Stomach (tissue), 9 donors: ENCODE data around the gene LARGE1. TPM values are rescaled to one million over a fixed set of nuclear protein-coding genes. Genes with fewer than 3 reads are reported as not detected.

ENCODE experiments used
- DNase-seq, 2 donors: peaks; one replicate each; pipeline versions ENCODE4 v3.0.0 to v3.0.0-alpha.2; 2013 to 2019
- H3K27ac ChIP-seq, 5 donors: fragments of 200-600 bp in 4 of 5; sonication (generic) in 4 of 5; one replicate each; pipeline ENCODE4 v1.5.1; 2013 to 2019; ENCODE audit warnings: mild to moderate bottlenecking in 1 of 5, moderate library complexity in 1 of 5
- H3K27me3 ChIP-seq, 3 donors: fragments of 200-600 bp; sonication (generic); one replicate each; pipeline ENCODE4 v1.5.1; 2017 to 2019; ENCODE audit warnings: mixed run types in 1 of 3
- H3K36me3 ChIP-seq, 4 donors: fragments of 200-600 bp; sonication (generic); 1 replicate in 3 of 4; 2 replicates in 1 of 4; pipeline ENCODE4 v1.5.1; 2016 to 2019
- H3K4me1 ChIP-seq, 4 donors: fragments of 200-600 bp; sonication (generic); one replicate each; pipeline ENCODE4 v1.5.1; 2016 to 2019
- H3K4me3 ChIP-seq, 4 donors: fragments of 200-600 bp; sonication (generic) in 3 of 4; one replicate each; pipeline ENCODE4 v1.5.1; 2016 to 2019; ENCODE audit warnings: mild to moderate bottlenecking in 1 of 4
- H3K9me3 ChIP-seq, 4 donors: fragments of 200-600 bp; sonication (generic); one replicate each; pipeline ENCODE4 v1.5.1; 2016 to 2019
- CTCF ChIP-seq, 7 experiments: fragments of 450-650 bp in 4 of 7; fragments of 200-600 bp in 3 of 7; sonication (generic) in 3 of 7; IDR thresholded peaks; one replicate each; pipeline ENCODE4 v1.5.1; 2016 to 2019; ENCODE audit warnings: antibody characterized with exemption in 7 of 7, control low read depth in 2 of 7, mild to moderate bottlenecking in 1 of 7
- EP300 ChIP-seq: sonication (generic); formaldehyde crosslinking; IDR thresholded peaks from one replicate; pipeline ENCODE4 v1.6.1; 2017; ENCODE audit warnings: antibody characterized with exemption
- POLR2A ChIP-seq, 4 donors: fragments of 450-650 bp; IDR thresholded peaks; one replicate each; pipeline ENCODE4 v1.6.1; 2016; ENCODE audit warnings: antibody characterized with exemption in 4 of 4, control low read depth in 2 of 4, mild to moderate bottlenecking in 1 of 4, moderate library complexity in 1 of 4
- POLR2AphosphoS5 ChIP-seq, 3 donors: sonication (generic); formaldehyde crosslinking; IDR thresholded peaks; one replicate each; pipeline ENCODE4 v1.6.1; 2016; ENCODE audit warnings: antibody characterized with exemption in 3 of 3
- WGBS, 5 donors: extraction: QIAGEN DNeasy Blood & Tissue Kit in 3 of 5; methylation state at CpG; one replicate each; pipeline versions ENCODE4 v1.1.5 to v1.1.7; 2013 to 2018; 5-methylcytosine and 5-hydroxymethylcytosine counted together
- intact Hi-C: fragments of 100-400 bp; cut with DNase I; formaldehyde crosslinking; loops from one replicate; pipeline ENCODE4 v1.15.1; 2023; ENCODE audit warnings: low total_unique reads
- polyA plus RNA-seq, 3 donors: library from polyadenylated mRNA; stranded (reverse); fragments of 200-250 nt; gene quantifications; one replicate each; pipeline ENCODE4 v1.2.3, GENCODE V29; 2013
- total RNA-seq, 5 donors: library from RNA; depleted of rRNA; stranded (reverse); fragments of >200 nt; gene quantifications; one replicate each; pipeline versions ENCODE4 v1.1.0 to v1.2.3, GENCODE V29; 2014 to 2016
- donor health status: healthy with polysubstance abuse.
- donor health status: Bipolar disorder and iron deficiency.
- donor health status: healthy.

LARGE1 gene
- total and polyA plus RNA-seq, 8 donors = 3.5 to 110 (median 51.6) TPM

DNA sequence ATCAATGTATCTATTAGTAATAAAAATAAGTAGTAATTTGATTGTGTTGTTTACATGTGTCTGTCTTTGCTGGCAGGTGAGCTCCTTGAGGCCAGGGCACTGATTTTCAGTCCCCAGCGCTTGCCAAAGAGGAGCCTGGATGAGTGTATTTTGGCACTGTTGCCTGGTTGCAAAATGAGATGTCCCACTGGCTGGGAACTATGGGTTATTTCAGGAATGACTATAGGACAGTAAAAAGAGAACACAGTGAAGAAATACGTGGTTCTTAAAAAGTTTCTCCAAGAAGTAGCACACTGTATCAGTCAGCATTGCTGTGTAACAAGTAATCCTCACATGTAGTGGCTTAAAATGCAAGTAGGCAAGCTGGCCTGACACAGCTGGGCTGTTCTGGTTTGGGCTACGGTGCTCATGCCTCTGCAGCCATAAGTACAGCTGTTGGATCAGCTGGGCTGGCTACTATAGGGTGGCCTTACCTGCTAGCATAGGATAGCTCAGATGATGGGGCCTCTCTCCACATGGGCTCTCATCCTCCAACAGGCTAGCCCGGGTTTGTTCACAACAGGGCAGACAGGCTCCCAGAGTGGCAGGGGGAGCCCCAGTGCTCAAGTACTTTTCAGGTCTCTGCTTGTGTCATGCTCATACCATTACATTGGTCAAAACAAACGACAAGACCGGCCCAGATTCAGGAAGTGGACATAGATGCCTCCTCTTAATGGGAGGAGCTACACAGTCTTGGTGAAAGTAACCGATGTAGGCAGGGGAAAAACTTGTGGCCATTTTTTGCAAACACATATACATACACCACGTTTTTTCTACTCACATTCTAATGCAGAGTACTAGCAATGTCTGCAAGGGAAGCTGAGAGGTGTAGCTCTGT is 399.1 kb downstream of the LARGE1 start:
- intact Hi-C loops = loop anchor here (5.0 kb wide), 1 partner anchor 61 kb away; no protein-coding TSS in a partner anchor
- no peak overlapping the region for H3K27ac ChIP-seq
- H3K9me3 ChIP-seq = peaks cover 0 to 7% (median 5%) of the 10 kb centered on the region in 4 donors
- no peak for TF ChIP-seq POLR2AphosphoS5 (IDR thresholded peaks at IDR 0.05)
- TF ChIP-seq CTCF (IDR thresholded peaks at IDR 0.05) = no peak
- TF ChIP-seq POLR2A (IDR thresholded peaks at IDR 0.05) = no peak
- no peak for TF ChIP-seq EP300
- peaks cover 0 to 23% (median 17%) of the 10 kb centered on the region in 4 donors for H3K4me1 ChIP-seq
- 92 to 97% (median 95%) methylated on average over 8 of the region's 8 CpGs for WGBS, 5 donors
- peaks cover 0 to 5% (median 2%) of the 10 kb centered on the region in 4 donors for H3K36me3 ChIP-seq
- no peak for DNase-seq
- no peaks in the 10 kb centered on the region for H3K27me3 ChIP-seq
- no peak overlapping the region for H3K4me3 ChIP-seq

DNA sequence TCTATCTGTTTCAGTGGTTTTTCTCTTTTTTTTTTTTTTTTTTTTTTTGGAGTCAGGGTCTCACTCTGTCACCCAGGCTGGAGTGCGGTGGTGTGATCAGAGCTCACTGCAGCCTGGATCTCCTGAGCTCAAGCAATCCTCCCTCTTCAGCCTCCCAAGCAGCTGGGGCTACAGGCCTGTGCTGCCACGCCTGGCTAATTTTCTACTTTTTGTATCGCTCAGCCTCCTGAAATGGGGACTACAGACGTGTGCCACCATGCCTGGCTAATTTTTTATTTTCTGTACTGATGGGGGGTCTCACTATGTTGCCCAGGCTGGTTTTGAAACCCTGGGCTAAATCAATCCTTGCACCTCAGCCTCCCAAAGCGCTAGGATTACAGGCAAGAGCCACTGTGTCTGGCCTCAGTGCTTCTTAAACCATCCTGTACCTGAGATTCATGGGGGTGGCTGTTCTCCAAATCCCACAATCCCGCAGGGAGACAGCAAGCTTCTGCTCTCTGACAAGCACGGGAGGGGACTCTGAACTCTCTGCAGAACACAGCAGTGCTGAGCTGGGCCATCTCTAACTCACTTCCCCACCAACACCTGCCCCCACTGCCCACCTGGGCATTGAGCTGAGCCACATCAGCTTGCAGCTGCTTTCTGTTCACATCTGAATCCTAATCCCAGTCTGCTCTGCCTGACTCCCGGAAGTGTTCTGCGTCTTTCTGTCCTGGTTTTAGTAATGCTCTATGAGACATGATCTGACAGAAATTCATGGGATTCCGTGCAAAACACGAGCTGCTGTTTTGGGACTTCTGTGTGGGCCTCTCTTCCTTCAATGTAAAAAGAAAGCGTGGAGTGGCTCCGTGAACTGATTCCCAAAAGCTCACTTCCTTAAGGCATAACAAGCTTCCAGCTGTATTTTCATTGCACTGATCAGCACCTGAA is 400.0 kb downstream of the LARGE1 start:
- peaks cover 0 to 7% (median 5%) of the 10 kb centered on the region in 4 donors for H3K9me3 ChIP-seq
- no peak for DNase-seq
- intact Hi-C loops = loop anchor here (5.0 kb wide), 1 partner anchor 62 kb away; no protein-coding TSS in a partner anchor
- H3K36me3 ChIP-seq = peaks cover 0 to 5% (median 2%) of the 10 kb centered on the region in 4 donors
- H3K4me3 ChIP-seq = no peak overlapping the region
- no peak overlapping the region for H3K27ac ChIP-seq
- WGBS, 5 donors = 86 to 89% (median 88%) methylated on average over 13 of the region's 13 CpGs
- no peak for TF ChIP-seq EP300
- no peak for TF ChIP-seq POLR2AphosphoS5 (IDR thresholded peaks at IDR 0.05)
- no peak for TF ChIP-seq POLR2A (IDR thresholded peaks at IDR 0.05)
- no peak for TF ChIP-seq CTCF (IDR thresholded peaks at IDR 0.05)
- no peaks in the 10 kb centered on the region for H3K27me3 ChIP-seq
- H3K4me1 ChIP-seq = peaks cover 0 to 25% (median 19%) of the 10 kb centered on the region in 4 donors

DNA sequence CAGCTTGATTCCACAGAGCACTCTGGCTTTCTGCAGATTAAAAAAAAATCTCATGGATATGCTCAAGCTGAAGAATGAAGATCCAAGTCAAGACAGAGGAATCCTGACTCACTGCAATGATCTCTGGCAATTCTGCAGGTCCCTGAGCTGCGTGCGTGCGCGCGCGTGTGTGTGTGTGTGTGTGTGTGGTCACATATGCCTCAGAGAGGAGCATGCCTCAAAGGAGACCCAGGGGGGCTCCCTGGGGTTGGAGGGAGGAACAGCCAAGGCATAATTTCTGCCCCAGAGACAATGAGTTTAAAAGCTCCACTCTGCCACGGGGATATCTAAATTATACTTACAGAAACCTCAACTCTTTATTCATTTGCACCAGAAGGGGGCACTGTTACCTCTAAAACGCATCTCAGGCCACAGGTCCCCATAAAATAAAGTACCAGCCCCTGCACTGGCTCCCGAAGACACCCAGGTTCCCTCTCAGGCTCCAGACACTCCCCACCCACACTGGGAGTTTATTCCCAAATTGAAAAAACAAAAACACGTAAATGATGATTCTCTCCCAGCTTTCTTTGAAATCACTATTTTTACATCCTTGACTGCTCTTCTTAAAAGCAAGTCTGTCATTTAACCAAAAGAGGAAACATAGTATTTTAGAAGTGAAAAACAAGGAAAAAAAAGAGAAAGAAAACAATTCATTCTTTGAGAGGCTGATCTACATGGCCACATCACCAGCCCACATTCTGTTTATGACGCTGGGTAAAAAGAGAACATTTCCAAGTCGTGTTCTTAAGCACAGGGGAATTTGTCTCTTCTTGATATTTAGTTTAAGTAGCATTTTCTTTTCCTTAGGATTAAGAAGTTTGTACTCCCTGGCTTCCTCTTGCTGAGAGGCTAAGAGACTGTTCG is 401.0 kb downstream of the LARGE1 start:
- DNase-seq = peak in 1 of 2 donors; percentile 90
- peaks cover 0 to 5% (median 2%) of the 10 kb centered on the region in 4 donors for H3K36me3 ChIP-seq
- H3K4me3 ChIP-seq = no peak overlapping the region
- peaks cover 0 to 18% (median 14%) of the 10 kb centered on the region in 4 donors for H3K4me1 ChIP-seq
- WGBS, 5 donors = 38 to 57% (median 44%) methylated on average over 13 of the region's 13 CpGs
- H3K27me3 ChIP-seq = no peaks in the 10 kb centered on the region
- intact Hi-C loops = no loop called here
- peaks cover 0 to 7% (median 5%) of the 10 kb centered on the region in 4 donors for H3K9me3 ChIP-seq
- no peak for TF ChIP-seq EP300
- no peak for TF ChIP-seq POLR2A (IDR thresholded peaks at IDR 0.05)
- no peak for TF ChIP-seq POLR2AphosphoS5 (IDR thresholded peaks at IDR 0.05)
- TF ChIP-seq CTCF (IDR thresholded peaks at IDR 0.05) = peak in 4 of 7 experiments; percentile 40 to 66 (median 60)
- H3K27ac ChIP-seq = peak overlapping the region in 1 of 5 donors; percentile 3
